ENCODE results near the gene RERG. TPM values are rescaled to one million over a fixed set of nuclear protein-coding genes. Genes with fewer than 3 reads are reported as not detected.

Gene RERG
- total and polyA plus RNA-seq, 2 of the 4 experiments (the other 2 are of a cell fraction) = not detected

DNA sequence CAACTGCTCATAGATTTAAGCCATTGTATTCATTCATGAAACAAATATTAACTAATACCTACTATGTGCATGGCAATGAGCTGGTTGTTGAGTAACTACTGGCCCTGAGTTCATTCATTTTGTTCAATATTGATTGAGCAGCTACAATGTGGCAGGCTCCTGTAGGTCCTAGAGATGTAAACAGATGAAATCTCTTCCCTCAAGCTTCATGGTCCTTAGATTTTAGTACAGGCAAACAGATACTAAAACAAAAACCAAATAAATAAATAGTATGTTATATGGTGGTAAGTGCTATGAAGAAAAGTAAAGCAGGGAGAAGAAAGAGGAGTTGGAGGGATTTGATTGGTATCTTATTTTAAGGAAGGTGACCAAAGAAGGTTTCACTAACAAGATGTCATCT, 77.8 kb downstream of the RERG start:
- H2BK20ac ChIP-seq (ENCODE audit: low read depth, low read length) = no peak overlapping the region
- H2BK120ac ChIP-seq (ENCODE audit: low read depth, low read length) = no peak overlapping the region
- in situ Hi-C loops (cut with MboI; ENCODE audit: low sequenced_read_pairs) = no loop called here
- CTCF ChIA-PET = no interaction called here
- no peak overlapping the region for H3K18ac ChIP-seq (ENCODE audit: low read depth, low read length)
- dilution Hi-C loops (cut with HindIII; ENCODE audit: low sequenced_read_pairs, unreplicated experiment) = no loop called here
- no peaks in the 10 kb centered on the region for H3K36me3 ChIP-seq (ENCODE audit: control insufficient read depth, insufficient read depth, low read length)
- no peak overlapping the region for H2AFZ ChIP-seq (replicated peaks; ENCODE audit: low read length, poor library complexity)
- no peak overlapping the region for H2BK5ac ChIP-seq (ENCODE audit: low read depth, low read length, poor library complexity, severe bottlenecking)
- no peak overlapping the region for H3K23ac ChIP-seq (ENCODE audit: low read depth, low read length)
- no peaks in the 10 kb centered on the region for H4K20me1 ChIP-seq (ENCODE audit: insufficient read depth, low read length)
- no peak overlapping the region for H3K27ac ChIP-seq (ENCODE audit: insufficient read depth, low read length)
- H3K27me3 ChIP-seq (ENCODE audit: control insufficient read depth, insufficient read depth, low read length) = no peaks in the 10 kb centered on the region
- no peak overlapping the region for H3K9ac ChIP-seq (ENCODE audit: low read depth, low read length)
- H3K4ac ChIP-seq (ENCODE audit: low read depth, low read length) = no peak overlapping the region
- H3K4me1 ChIP-seq (ENCODE audit: control insufficient read depth, insufficient read depth, low read length) = no peaks in the 10 kb centered on the region
- ATAC-seq (ENCODE audit: low read depth) (no peak), DNase-seq (no peak)
- POLR2A ChIA-PET (ENCODE audit: unreplicated experiment) = no interaction called here
- H4K8ac ChIP-seq (ENCODE audit: low read depth in 2 of 2, low read length in 2 of 2) = no peak overlapping the region
- no TSS peak for BruUV-seq (replicated peaks)
- no peaks in the 10 kb centered on the region for H3K79me1 ChIP-seq (ENCODE audit: low read depth in 1 of 2, low read length in 2 of 2)
- H2AK5ac ChIP-seq (ENCODE audit: low read depth, low read length) = no peak overlapping the region
- no peak overlapping the region for H4K91ac ChIP-seq (ENCODE audit: insufficient read depth, low read depth, low read length)
- H2AK9ac ChIP-seq (replicated peaks; ENCODE audit: low read depth, low read length, poor library complexity) = no peak overlapping the region
- intact Hi-C loops (cut with micrococcal nuclease) = no loop called here
- no peaks in the 10 kb centered on the region for H3K9me3 ChIP-seq (ENCODE audit: control insufficient read depth, insufficient read depth, low read length)
- no peak overlapping the region for H3K56ac ChIP-seq (ENCODE audit: extremely low read depth, insufficient read depth, low read length)
- no peak overlapping the region for H3K4me2 ChIP-seq (ENCODE audit: low read depth, low read length)
- H3K14ac ChIP-seq (replicated peaks; ENCODE audit: low read depth, low read length) = no peak overlapping the region
- no peak overlapping the region for H3K4me3 ChIP-seq (ENCODE audit: insufficient read depth, low read depth, low read length)
- H3K9me1 ChIP-seq (ENCODE audit: insufficient read depth, low read length) = no peaks in the 10 kb centered on the region
- TF ChIP-seq MXI1 (IDR thresholded peaks at IDR 0.05; ENCODE audit: borderline replicate concordance, low read depth, low read length) (no peak), MAFK (IDR thresholded peaks at IDR 0.05; ENCODE audit: low read depth, low read length) (no peak), CHD1 (IDR thresholded peaks at IDR 0.05; ENCODE audit: low read depth, low read length) (no peak), RCOR1 (IDR thresholded peaks at IDR 0.05; ENCODE audit: insufficient replicate concordance, low read length) (no peak)
- H4K5ac ChIP-seq (ENCODE audit: low read depth, low read length) = no peak overlapping the region
- H2BK15ac ChIP-seq (ENCODE audit: low read depth, low read length) = no peak overlapping the region

Measured in IMR-90 (cell line).